Brain microvascular endothelial cell (primary cell): ENCODE results near the gene USE1.

Source experiments
- DNase-seq: peaks from one replicate; pipeline ENCODE4 v3.0.0-alpha.2; 2020
- H3K27ac ChIP-seq: fragments of 250-450 bp; sonication (Bioruptor Pico); 2 replicates; pipeline ENCODE4 v1.5.1; 2020; ENCODE audit warnings: mild to moderate bottlenecking, moderate library complexity
- H3K27me3 ChIP-seq: fragments of 250-450 bp; sonication (Bioruptor Pico); replicated peaks from 2 replicates; pipeline ENCODE4 v1.5.1; 2020; ENCODE audit warnings: mild to moderate bottlenecking
- H3K36me3 ChIP-seq: fragments of 250-450 bp; sonication (Bioruptor Pico); replicated peaks from 2 replicates; pipeline ENCODE4 v1.5.1; 2020; ENCODE audit warnings: mild to moderate bottlenecking
- H3K4me3 ChIP-seq: 2 replicates; pipeline ENCODE4 v1.5.1; 2011; ENCODE audit warnings: low read depth, mild to moderate bottlenecking, control low read depth, low read length, moderate library complexity
- in situ Hi-C: cut with HindIII; loops from 2 replicates; pipeline ENCODE4 v1.10.0; 2017; ENCODE audit warnings: low sequenced_read_pairs, low pct_ligation_motif_present
- TF ChIP-seq, protein P1 (sequence below): IDR thresholded peaks from 2 replicates; pipeline ENCODE4 v1.5.1; 2011; ENCODE audit warnings: low read depth, mild to moderate bottlenecking, moderate library complexity, low read length, control low read depth, inconsistent platforms; ENCODE audit errors: missing control alignments

Gene USE1

DNA sequence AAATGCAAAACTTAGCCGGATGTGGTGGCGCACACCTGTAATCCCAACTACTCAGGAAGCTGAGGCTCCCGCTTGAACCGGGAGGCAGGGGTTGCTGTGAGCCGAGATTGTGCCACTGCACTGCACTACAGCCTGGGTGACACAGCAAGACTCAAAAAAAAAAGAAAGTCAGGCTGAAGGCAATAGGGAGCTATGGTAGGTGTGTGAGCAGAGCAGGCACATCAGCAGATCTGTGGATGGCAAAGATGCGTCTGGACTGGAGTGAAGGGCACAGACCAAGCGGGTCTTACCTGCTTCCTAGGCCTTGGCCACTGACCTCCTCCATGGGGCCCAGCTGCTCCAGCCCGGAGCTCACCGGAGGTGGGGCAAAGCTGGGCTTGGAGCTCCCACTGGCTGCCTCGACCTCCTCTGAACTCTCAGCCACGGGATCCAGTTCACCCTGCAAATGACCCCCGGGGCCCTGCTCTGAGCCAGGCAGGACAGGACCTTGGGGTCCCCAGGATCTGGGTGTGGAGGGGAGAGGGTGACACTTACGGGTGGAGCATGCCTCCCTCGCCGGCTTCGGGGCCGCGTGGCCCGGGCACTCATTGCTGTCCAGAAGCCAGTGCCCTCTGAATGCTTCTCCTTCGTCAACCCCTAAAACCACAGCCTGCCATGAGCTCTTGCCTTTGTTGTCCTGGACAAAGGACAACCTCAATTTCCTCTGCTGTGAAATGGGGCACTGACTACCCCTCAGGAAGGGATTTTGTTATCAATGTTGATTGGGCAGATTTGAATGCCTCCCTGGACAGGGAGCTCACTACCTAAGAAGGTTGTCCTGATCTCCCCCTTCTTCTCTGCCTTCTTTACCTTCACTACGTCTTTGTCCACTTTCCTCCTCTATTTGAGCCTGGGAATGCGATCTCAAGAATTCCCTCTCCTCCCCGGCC is 48.8 kb downstream of the USE1 start:
- TF ChIP-seq, protein P1, sequence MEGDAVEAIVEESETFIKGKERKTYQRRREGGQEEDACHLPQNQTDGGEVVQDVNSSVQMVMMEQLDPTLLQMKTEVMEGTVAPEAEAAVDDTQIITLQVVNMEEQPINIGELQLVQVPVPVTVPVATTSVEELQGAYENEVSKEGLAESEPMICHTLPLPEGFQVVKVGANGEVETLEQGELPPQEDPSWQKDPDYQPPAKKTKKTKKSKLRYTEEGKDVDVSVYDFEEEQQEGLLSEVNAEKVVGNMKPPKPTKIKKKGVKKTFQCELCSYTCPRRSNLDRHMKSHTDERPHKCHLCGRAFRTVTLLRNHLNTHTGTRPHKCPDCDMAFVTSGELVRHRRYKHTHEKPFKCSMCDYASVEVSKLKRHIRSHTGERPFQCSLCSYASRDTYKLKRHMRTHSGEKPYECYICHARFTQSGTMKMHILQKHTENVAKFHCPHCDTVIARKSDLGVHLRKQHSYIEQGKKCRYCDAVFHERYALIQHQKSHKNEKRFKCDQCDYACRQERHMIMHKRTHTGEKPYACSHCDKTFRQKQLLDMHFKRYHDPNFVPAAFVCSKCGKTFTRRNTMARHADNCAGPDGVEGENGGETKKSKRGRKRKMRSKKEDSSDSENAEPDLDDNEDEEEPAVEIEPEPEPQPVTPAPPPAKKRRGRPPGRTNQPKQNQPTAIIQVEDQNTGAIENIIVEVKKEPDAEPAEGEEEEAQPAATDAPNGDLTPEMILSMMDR = no peak
- in situ Hi-C loops = no loop called here
- Histone ChIP-seq H3K4me3 (no peak overlapping the region), H3K27me3 (no peaks in the 10 kb centered on the region), H3K36me3 (peaks cover 4% of the 10 kb centered on the region), H3K27ac (no peak overlapping the region)
- DNase-seq = no peak

DNA sequence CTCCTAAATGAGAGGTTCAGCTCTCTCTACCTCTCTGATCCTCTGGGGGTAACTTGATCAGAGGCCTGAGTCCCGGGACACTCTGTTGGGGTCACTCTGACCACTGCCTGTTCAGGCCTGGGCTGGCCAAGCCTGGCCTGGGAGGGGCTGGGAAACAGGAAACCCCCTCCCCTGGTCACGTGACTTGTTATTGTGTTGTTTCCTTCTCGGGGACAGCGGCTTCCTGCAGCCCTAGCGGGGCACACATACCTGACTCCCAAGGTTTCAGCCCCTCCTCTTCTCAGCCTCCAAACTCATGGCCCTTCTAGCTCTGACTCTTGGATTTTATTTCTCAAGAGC is 49.5 kb downstream of the USE1 start, which contains the start of gene USHBP1:
TSS of gene USHBP1 (minus strand) at position 105 of the 339 bp plus-strand sequence. CDS start 446 bp downstream, outside the sequence.
- in situ Hi-C loops = no loop called here

DNA sequence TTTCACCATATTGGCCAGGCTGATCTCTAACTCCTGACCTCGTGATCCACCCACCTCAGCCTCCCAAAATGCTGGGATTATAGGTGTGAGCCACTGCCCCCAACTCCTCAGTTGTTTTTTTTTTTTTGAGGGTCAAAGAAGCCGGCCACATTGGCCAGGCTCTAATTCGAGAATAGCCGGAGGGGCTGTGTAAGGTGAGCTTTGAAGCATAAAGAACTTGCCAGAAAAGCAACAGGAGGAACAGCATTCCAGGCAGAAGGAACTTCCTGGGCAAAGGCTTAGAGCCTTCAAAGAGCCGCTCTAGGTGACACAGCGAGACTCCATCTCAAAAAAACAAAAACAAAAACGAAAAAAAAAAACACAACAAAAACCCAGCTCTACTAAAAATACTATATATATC is 50.9 kb downstream of the USE1 start:
- TF ChIP-seq, protein P1 = no peak
- Histone ChIP-seq H3K36me3 (peaks cover 15% of the 10 kb centered on the region), H3K27ac (no peak overlapping the region), H3K4me3 (no peak overlapping the region), H3K27me3 (no peaks in the 10 kb centered on the region)
- no peak for DNase-seq
- in situ Hi-C loops = no loop called here

More for the DNA sequence above, 49.5 kb downstream of the USE1 start, which contains the start of gene USHBP1:
- Histone ChIP-seq H3K4me3 (no peak within 1 kb of the TSS), H3K36me3 (peaks cover 9% of the 10 kb centered on the region), H3K27me3 (no peaks in the 10 kb centered on the region), H3K27ac (no peak within 1 kb of the TSS)
- no peak for DNase-seq
- TF ChIP-seq, protein P1 = no peak

DNA sequence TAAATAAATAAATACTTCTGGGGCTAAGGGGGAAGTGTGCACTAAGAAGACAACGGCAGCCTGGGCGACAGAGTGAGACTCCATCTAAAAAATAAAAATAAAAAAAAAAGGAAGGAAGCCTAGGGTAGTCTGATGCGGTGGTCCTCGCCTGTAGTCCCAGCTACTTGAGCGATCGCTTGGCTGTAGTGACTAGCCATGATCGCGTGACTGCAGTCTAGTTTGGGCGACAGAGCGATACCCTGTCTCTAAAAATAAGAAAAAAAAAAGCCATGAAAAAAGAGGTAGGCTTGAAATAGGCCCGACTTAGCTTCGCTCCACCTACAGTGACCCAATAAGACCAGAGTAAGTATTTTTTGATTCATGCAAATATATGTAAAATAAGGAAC is 51.4 kb downstream of the USE1 start:
- H3K27me3 ChIP-seq = no peaks in the 10 kb centered on the region
- TF ChIP-seq, protein P1 = no peak
- peaks cover 20% of the 10 kb centered on the region for H3K36me3 ChIP-seq
- H3K27ac ChIP-seq = no peak overlapping the region
- in situ Hi-C loops = no loop called here
- DNase-seq = no peak
- no peak overlapping the region for H3K4me3 ChIP-seq

DNA sequence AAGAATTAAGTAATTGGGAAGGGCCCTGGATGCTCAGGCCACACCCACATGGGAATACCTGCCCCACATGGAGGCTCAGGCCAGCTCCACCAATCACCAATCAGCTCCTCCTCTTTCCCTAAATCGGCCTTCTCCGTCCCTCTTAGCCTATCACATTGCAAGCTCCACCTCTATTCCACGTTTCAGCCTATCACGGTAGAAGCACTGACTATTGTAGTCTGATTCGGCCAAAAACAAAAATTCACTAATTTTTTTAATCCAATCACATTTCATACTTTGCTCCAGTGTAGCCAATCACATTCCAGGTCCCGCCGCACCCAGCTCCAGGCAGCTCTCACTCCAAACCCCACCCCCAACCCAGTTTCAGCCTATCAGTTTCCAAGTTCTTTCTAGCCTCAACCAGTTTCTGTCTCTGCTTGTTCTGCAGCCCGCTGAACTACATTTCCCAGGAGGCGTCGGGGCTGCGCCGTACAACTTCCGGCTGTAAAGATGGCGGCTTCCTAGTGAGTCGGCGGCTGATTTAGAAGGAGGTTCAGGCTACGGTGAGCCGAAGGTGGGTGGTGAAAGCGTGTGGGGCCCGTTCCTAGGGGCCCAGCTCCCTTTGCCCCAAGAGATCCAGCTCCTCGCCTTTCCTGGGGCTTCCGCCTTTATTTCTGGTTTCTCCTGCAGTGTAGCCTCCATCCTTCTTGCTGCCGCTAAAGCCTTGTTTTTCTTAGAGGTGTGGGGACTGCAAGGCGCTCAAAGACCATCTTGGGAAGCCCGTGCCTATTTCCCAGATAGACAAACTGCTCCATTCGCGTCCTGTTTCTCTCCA is 52.0 kb downstream of the USE1 start, which contains the start of gene BABAM1:
TSS of gene BABAM1 (plus strand) at position 469 of the 814 bp plus-strand sequence. CDS start 1,364 bp downstream, outside the sequence.
- DNase-seq = peak; percentile 100
- Histone ChIP-seq H3K36me3 (peaks cover 26% of the 10 kb centered on the region), H3K27me3 (no peaks in the 10 kb centered on the region), H3K27ac (peak within 1 kb of the TSS; percentile 60), H3K4me3 (peak within 1 kb of the TSS; percentile 97)
- in situ Hi-C loops = no loop called here
- TF ChIP-seq, protein P1 = no peak
